GM12875 (cell line): ENCODE results near the gene SETDB2.

Source experiments
- H3K4me3 ChIP-seq: one replicate; pipeline ENCODE4 v1.5.1; 2011; ENCODE audit warnings: low read depth, low read length, control low read depth
- TF ChIP-seq, protein P1 (sequence below): IDR thresholded peaks from 2 replicates; pipeline ENCODE4 v1.5.1; 2011; ENCODE audit warnings: low read depth, mild to moderate bottlenecking, control low read depth, inconsistent platforms, low read length, moderate library complexity, borderline replicate concordance; ENCODE audit not compliant: insufficient read depth

Gene SETDB2

GRCh38 chr13:49443357-49443703 lies 744 bp upstream of the SETDB2 start:
- H3K4me3 ChIP-seq: peak overlapping the region; percentile 63

DNA sequence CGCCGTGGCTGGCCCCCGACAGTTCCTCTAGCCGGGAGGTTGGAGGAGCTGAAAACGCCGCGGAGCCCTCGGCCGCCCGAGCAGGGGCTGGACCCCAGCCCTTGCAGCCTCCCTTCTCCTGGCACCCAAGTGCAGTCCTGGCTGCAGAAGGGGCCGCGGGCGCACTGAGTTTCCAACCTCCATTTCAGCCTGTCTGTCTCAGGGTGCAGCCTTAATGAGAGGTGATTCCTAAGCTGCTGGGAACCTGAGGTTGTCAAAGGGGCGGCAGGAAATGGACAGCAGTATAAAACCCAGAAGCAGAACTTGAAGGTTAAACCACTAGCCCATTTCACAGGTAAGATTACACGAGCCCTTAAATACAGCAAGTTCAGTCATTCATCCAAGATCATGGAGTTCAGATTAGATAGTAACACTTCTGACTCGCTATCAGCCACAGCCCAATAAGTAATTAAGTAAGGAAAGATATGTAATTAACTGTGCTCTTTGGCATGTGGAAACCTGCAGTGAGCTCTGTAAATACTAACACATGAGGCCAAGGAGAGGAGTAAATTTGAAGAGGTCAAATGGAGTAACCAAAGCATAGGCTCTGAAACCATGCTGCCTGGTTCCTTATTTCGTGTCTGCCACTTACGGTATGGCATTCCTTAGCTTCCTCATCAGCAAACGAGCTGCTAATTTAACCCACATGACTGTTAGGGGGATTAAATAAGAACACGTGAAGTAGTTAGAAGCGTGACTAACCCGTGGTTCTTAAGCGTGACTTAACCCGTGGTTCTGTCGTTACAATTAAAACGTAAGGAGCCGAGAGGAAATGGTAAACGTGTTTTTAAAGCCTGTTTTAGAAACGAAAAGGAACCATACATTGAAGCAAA lies 686 bp downstream of the SETDB2 start:
- TF ChIP-seq, protein P1, sequence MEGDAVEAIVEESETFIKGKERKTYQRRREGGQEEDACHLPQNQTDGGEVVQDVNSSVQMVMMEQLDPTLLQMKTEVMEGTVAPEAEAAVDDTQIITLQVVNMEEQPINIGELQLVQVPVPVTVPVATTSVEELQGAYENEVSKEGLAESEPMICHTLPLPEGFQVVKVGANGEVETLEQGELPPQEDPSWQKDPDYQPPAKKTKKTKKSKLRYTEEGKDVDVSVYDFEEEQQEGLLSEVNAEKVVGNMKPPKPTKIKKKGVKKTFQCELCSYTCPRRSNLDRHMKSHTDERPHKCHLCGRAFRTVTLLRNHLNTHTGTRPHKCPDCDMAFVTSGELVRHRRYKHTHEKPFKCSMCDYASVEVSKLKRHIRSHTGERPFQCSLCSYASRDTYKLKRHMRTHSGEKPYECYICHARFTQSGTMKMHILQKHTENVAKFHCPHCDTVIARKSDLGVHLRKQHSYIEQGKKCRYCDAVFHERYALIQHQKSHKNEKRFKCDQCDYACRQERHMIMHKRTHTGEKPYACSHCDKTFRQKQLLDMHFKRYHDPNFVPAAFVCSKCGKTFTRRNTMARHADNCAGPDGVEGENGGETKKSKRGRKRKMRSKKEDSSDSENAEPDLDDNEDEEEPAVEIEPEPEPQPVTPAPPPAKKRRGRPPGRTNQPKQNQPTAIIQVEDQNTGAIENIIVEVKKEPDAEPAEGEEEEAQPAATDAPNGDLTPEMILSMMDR: no peak
- peak overlapping the region; percentile 89 for H3K4me3 ChIP-seq

More at GRCh38 chr13:49443357-49443703, 744 bp upstream of the SETDB2 start:
- TF ChIP-seq, protein P1: no peak

GRCh38 chr13:49446473-49446872 lies 2.4 kb downstream of the SETDB2 start:
- TF ChIP-seq, protein P1: no peak
- H3K4me3 ChIP-seq: no peak overlapping the region

DNA sequence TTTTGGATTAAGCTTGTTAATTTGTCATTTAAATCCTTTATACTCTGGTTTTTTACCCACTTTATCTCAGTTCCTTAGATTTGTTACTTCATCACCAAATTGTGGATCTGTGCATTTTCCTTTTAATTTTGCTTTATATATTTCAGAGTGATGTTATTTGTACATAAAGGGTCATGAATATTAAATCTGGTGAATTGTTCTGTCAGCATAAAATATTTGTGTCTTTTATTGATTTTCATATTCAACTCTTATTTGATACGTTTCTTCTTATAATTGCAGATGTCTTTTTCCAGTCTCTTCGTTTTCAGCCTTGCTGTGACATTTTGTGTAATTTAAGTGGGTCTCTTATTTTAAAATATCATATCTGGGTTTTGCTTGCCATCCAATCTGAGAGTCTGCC lies 4.7 kb downstream of the SETDB2 start:
- H3K4me3 ChIP-seq: no peak overlapping the region
- TF ChIP-seq, protein P1: no peak

DNA sequence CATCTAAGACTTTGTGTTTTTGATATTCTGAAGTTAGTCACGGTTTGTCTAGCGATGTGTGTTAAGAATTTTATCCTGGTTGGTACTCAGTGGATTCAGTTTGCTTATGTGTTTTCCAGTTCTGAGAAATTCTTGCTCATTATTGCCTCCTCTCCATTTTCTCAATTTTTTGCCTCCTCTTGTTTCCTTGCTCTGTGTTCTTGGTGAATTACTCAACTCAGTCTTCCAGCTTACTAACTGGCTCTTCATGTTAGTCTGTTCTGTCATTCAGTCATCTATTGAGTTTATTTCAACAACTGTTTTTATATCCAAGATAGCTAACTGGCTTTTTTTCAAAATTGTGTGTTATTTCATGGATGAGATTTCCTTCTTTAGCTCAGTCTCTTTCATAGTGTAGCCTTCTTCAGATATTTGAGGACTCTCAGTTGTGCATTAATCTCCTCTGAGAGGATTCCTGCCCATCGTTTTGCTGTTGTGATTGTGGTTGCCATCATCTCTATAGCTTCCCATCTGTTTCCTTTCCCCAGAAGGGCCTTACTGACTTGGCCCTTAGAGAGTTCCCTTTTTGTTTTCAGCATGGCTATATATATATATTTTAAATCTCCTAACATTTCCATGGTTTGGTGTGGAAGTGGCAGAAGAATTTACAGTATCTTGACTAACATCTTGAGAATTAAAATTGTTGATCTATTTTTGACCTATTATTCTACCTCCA lies 6.2 kb downstream of the SETDB2 start:
- no peak overlapping the region for H3K4me3 ChIP-seq
- TF ChIP-seq, protein P1: no peak

- H3K4me3 ChIP-seq: no peak overlapping the region
- TF ChIP-seq, protein P1: no peak
Observed at GRCh38 chr13:49452725-49453457, 8.8 kb downstream of the SETDB2 start.

DNA sequence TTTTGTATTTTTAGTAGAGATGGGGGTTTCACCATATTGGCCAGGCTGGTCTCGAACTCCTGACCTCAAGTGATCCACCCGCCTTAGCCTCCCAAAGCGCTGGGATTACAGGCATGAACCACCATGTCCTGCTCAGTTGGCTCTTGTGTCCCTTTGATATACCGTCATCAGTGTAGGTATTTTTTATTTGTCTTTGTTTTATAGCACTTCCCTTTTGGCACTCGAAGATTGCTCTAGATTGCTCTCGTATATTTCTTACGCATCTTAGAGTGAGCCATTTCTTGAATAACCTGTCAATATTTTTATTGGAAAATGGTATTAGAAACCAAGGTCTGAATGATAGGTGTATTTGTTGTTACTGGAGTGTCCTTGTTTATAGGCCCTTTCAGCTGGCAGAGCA lies 9.4 kb downstream of the SETDB2 start:
- no peak overlapping the region for H3K4me3 ChIP-seq
- TF ChIP-seq, protein P1: no peak
